ENCODE results near the gene PRORP.

- TF ChIP-seq GATA3 (IDR thresholded peaks at IDR 0.05; ENCODE audit: low read depth, low read length) (no peak), GATA2 (IDR thresholded peaks at IDR 0.05; ENCODE audit: low read depth, low read length) (no peak)
Measured at GRCh38 chr14:35124127-35124526, 1.8 kb downstream of the PRORP start.

All from SH-SY5Y (cell line).